Progenitor cell of endocrine pancreas (in vitro differentiated cells): ENCODE results near the gene ZNF8. TPM values are rescaled to one million over a fixed set of nuclear protein-coding genes. Genes with fewer than 3 reads are reported as not detected.

Source experiments
- DNase-seq: peaks from one replicate; pipeline ENCODE4 v3.0.0; 2021; ENCODE audit warnings: low spot score; ENCODE audit not compliant: unreplicated experiment
- H3K27ac Mint-ChIP-seq: 2 replicates; pipeline ENCODE4 v1.8.0; 2021; ENCODE audit warnings: mild to moderate bottlenecking, moderate library complexity, mixed read lengths
- H3K27me3 Mint-ChIP-seq: 2 replicates; pipeline ENCODE4 v1.8.0; 2021; ENCODE audit warnings: mixed read lengths
- H3K36me3 Mint-ChIP-seq: 2 replicates; pipeline ENCODE4 v1.8.0; 2022; ENCODE audit warnings: mixed read lengths; ENCODE audit not compliant: insufficient read depth
- H3K4me1 Mint-ChIP-seq: 2 replicates; pipeline ENCODE4 v1.8.0; 2021; ENCODE audit warnings: low read depth, mixed read lengths
- H3K4me3 Mint-ChIP-seq: 2 replicates; pipeline ENCODE4 v1.8.0; 2021; ENCODE audit warnings: low read depth, mild to moderate bottlenecking, moderate library complexity, mixed read lengths
- H3K9me3 Mint-ChIP-seq: 2 replicates; pipeline ENCODE4 v1.8.0; 2021; ENCODE audit warnings: low read depth, mixed read lengths
- CTCF ChIP-seq: fragments of 200-600 bp; sonication (generic); IDR thresholded peaks from one replicate; pipeline ENCODE4 v1.5.0; 2021; ENCODE audit warnings: antibody characterized with exemption, mild to moderate bottlenecking; ENCODE audit not compliant: unreplicated experiment
- total RNA-seq: library from RNA; stranded (reverse); gene quantifications from 2 replicates; pipeline ENCODE4 v1.2.1, GENCODE V29; 2021

Gene ZNF8
- total RNA-seq, 1 donor from 2014 or later: 18.2 TPM

- no peak for DNase-seq
- TF ChIP-seq CTCF: no peak
- Mint-ChIP-seq H3K27ac (no peak overlapping the region), H3K9me3 (no peaks in the 10 kb centered on the region), H3K27me3 (no peaks in the 10 kb centered on the region), H3K4me1 (no peaks in the 10 kb centered on the region), H3K36me3 (peaks cover 23% of the 10 kb centered on the region), H3K4me3 (no peak overlapping the region)
Measured at GRCh38 chr19:58315580-58315979, 36.8 kb downstream of the ZNF8 start.

GRCh38 chr19:58317476-58318072 lies 38.8 kb downstream of the ZNF8 start:
- Mint-ChIP-seq H3K4me3 (no peak overlapping the region), H3K4me1 (no peaks in the 10 kb centered on the region), H3K9me3 (no peaks in the 10 kb centered on the region), H3K27ac (no peak overlapping the region), H3K27me3 (no peaks in the 10 kb centered on the region), H3K36me3 (peaks cover 13% of the 10 kb centered on the region)
- no peak for TF ChIP-seq CTCF
- no peak for DNase-seq

GRCh38 chr19:58318297-58318696 lies 39.5 kb downstream of the ZNF8 start:
- TF ChIP-seq CTCF: no peak
- Mint-ChIP-seq H3K9me3 (no peaks in the 10 kb centered on the region), H3K27me3 (no peaks in the 10 kb centered on the region), H3K4me1 (no peaks in the 10 kb centered on the region), H3K27ac (no peak overlapping the region), H3K4me3 (no peak overlapping the region), H3K36me3 (peaks cover 9% of the 10 kb centered on the region)
- no peak for DNase-seq

- Mint-ChIP-seq H3K27ac (no peak overlapping the region), H3K4me3 (no peak overlapping the region), H3K36me3 (peaks cover 4% of the 10 kb centered on the region), H3K4me1 (no peaks in the 10 kb centered on the region), H3K9me3 (no peaks in the 10 kb centered on the region), H3K27me3 (no peaks in the 10 kb centered on the region)
- TF ChIP-seq CTCF: no peak
- DNase-seq: no peak
Measured at GRCh38 chr19:58319241-58319640, 40.5 kb downstream of the ZNF8 start.

- no peaks in the 10 kb centered on the region for H3K9me3 Mint-ChIP-seq
- no peaks in the 10 kb centered on the region for H3K27me3 Mint-ChIP-seq
- no peak overlapping the region for H3K4me3 Mint-ChIP-seq
- TF ChIP-seq CTCF: no peak
- no peak for DNase-seq
- H3K4me1 Mint-ChIP-seq: peaks cover 6% of the 10 kb centered on the region
- no peaks in the 10 kb centered on the region for H3K36me3 Mint-ChIP-seq
- no peak overlapping the region for H3K27ac Mint-ChIP-seq
Measured at GRCh38 chr19:58325311-58326022, 46.7 kb downstream of the ZNF8 start.
